ENCODE data around the gene C1orf52.

DNA sequence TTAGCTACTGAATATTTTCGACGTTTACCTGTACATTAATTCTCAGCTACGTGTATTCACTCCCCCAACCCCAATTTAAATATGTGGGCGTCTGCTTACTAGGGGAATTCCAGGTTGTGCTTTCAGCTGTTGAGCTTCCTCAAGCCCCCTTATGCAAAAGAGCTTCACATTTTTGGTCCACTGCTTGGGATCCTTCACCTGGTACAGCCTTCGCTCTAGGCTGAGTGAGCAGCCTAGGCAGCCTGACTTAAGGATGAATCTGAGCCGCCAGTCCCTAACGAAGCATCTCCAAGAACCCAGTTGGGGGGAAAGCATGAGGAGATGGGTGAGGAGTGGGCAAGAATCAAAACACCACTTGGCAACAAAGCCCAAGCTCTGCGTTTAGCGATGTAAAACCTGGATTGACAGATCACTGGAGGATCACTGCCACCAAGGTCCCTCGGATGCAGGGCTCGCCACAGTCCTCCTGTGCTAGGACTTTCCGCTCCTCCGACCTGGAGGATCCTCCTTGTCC, 16.3 kb upstream of the C1orf52 start:
- TF ChIP-seq POLR2AphosphoS5 (IDR thresholded peaks at IDR 0.05; ENCODE audit: borderline replicate concordance, low read depth, low read length) (no peak), EZH2 (IDR thresholded peaks at IDR 0.05) (no peak), FOXP2 (optimal IDR thresholded peaks at IDR 0.05; ENCODE audit: control extremely low read depth, extremely low read length, insufficient read depth) (no peak)
